Suprapubic skin (tissue), 4 donors: ENCODE data around the gene TBKBP1. TPM values are rescaled to one million over a fixed set of nuclear protein-coding genes. Genes with fewer than 3 reads are reported as not detected.

Experiments used
- DNase-seq, 2 donors: peaks; one replicate each; pipeline ENCODE4 v3.0.0-alpha.2; 2019; ENCODE audit warnings: low spot score in 2 of 2
- H3K27ac ChIP-seq: fragments of 200-600 bp; sonication (generic); one replicate; pipeline ENCODE4 v1.5.1; 2019
- H3K27me3 ChIP-seq: fragments of 200-600 bp; sonication (generic); one replicate; pipeline ENCODE4 v1.5.1; 2019
- H3K36me3 ChIP-seq: fragments of 200-600 bp; sonication (generic); one replicate; pipeline ENCODE4 v1.5.1; 2019
- H3K4me1 ChIP-seq: fragments of 200-600 bp; sonication (generic); one replicate; pipeline ENCODE4 v1.5.1; 2019
- H3K4me3 ChIP-seq: fragments of 200-600 bp; sonication (generic); one replicate; pipeline ENCODE4 v1.5.1; 2019; ENCODE audit warnings: mild to moderate bottlenecking
- H3K9me3 ChIP-seq: fragments of 200-600 bp; sonication (generic); one replicate; pipeline ENCODE4 v1.5.1; 2019
- CTCF ChIP-seq, 2 donors: fragments of 200-600 bp in 1 of 2; fragments of 450-650 bp in 1 of 2; sonication (generic) in 1 of 2; IDR thresholded peaks; one replicate each; pipeline ENCODE4 v1.5.1; 2016 to 2019; ENCODE audit warnings: antibody characterized with exemption in 2 of 2, mild to moderate bottlenecking in 1 of 2, moderate library complexity in 1 of 2
- EP300 ChIP-seq: sonication (generic); formaldehyde crosslinking; IDR thresholded peaks from one replicate; pipeline ENCODE4 v1.6.1; 2017; ENCODE audit warnings: antibody characterized with exemption
- POLR2A ChIP-seq, 2 donors: fragments of 450-650 bp; IDR thresholded peaks; one replicate each; pipeline ENCODE4 v1.6.1; 2017; ENCODE audit warnings: antibody characterized with exemption in 2 of 2, mild to moderate bottlenecking in 2 of 2, moderate library complexity in 2 of 2
- POLR2AphosphoS5 ChIP-seq, 3 donors: sonication (generic); formaldehyde crosslinking; IDR thresholded peaks; one replicate each; pipeline ENCODE4 v1.6.1; 2017; ENCODE audit warnings: antibody characterized with exemption in 3 of 3
- WGBS: methylation state at CpG from one replicate; pipeline ENCODE4 v1.1.5; 2018; 5-methylcytosine and 5-hydroxymethylcytosine counted together
- total RNA-seq, 4 donors: library from RNA; depleted of rRNA; stranded (reverse); fragments of >200 nt; gene quantifications; one replicate each; pipeline ENCODE4 v1.1.0, GENCODE V29; 2016

Gene TBKBP1
- total RNA-seq, 4 donors from 2014 or later: 4.9 to 10.5 (median 8.4) TPM

- Histone ChIP-seq H3K4me3 (no peak overlapping the region), H3K27me3 (no peaks in the 10 kb centered on the region), H3K9me3 (no peaks in the 10 kb centered on the region), H3K4me1 (peaks cover 17% of the 10 kb centered on the region), H3K36me3 (peaks cover 18% of the 10 kb centered on the region), H3K27ac (no peak overlapping the region)
- 71% methylated on average over 11 of the region's 14 CpGs for WGBS
- DNase-seq: no peak
- TF ChIP-seq CTCF (IDR thresholded peaks at IDR 0.05) (no peak), POLR2AphosphoS5 (IDR thresholded peaks at IDR 0.05) (no peak), EP300 (no peak), POLR2A (IDR thresholded peaks at IDR 0.05) (no peak)
These were observed 10.2 kb downstream of the TBKBP1 start for GRCh38 chr17:47704116-47704515.

DNA sequence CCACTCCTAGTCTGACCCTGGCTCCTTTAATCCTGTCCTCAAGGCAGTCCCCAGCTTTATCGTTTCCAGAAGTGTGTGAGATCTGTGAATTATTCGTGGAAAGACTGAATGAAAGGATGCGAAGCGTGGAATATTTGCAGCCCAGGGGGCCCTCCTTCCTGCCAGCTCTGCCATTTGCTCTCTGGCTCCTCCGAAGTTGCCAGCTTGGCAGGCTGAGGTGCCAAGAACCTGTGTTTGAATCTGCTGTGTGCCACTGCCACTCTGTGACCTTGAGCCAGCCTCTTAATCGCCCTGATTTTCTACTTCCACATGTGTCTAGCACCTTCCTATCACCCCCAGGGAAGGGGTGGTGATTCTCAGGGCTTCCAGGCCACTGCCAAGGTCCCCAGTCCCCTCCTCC, 10.8 kb downstream of the TBKBP1 start:
- H3K27ac ChIP-seq: no peak overlapping the region
- TF ChIP-seq CTCF (IDR thresholded peaks at IDR 0.05): no peak
- no peak for TF ChIP-seq EP300
- no peak for TF ChIP-seq POLR2A (IDR thresholded peaks at IDR 0.05)
- TF ChIP-seq POLR2AphosphoS5 (IDR thresholded peaks at IDR 0.05): no peak
- H3K27me3 ChIP-seq: no peaks in the 10 kb centered on the region
- WGBS: 74% methylated on average over 6 of the region's 6 CpGs
- no peak for DNase-seq
- no peak overlapping the region for H3K4me3 ChIP-seq
- no peaks in the 10 kb centered on the region for H3K9me3 ChIP-seq
- peaks cover 17% of the 10 kb centered on the region for H3K4me1 ChIP-seq
- H3K36me3 ChIP-seq: peaks cover 18% of the 10 kb centered on the region

- Histone ChIP-seq H3K4me3 (no peak overlapping the region), H3K4me1 (peaks cover 17% of the 10 kb centered on the region), H3K9me3 (no peaks in the 10 kb centered on the region), H3K27ac (no peak overlapping the region), H3K27me3 (no peaks in the 10 kb centered on the region), H3K36me3 (peaks cover 19% of the 10 kb centered on the region)
- TF ChIP-seq POLR2AphosphoS5 (IDR thresholded peaks at IDR 0.05) (no peak), CTCF (IDR thresholded peaks at IDR 0.05) (no peak), POLR2A (IDR thresholded peaks at IDR 0.05) (no peak), EP300 (no peak)
- WGBS: 69% methylated on average over 12 of the region's 12 CpGs
- no peak for DNase-seq
These were observed 11.9 kb downstream of the TBKBP1 start for GRCh38 chr17:47705536-47706530.

GRCh38 chr17:47707056-47707804, 13.3 kb downstream of the TBKBP1 start:
- Histone ChIP-seq H3K36me3 (peaks cover 21% of the 10 kb centered on the region), H3K4me1 (peaks cover 17% of the 10 kb centered on the region), H3K27me3 (no peaks in the 10 kb centered on the region), H3K4me3 (no peak overlapping the region), H3K9me3 (no peaks in the 10 kb centered on the region), H3K27ac (no peak overlapping the region)
- TF ChIP-seq EP300 (no peak), POLR2AphosphoS5 (IDR thresholded peaks at IDR 0.05) (no peak), CTCF (IDR thresholded peaks at IDR 0.05) (no peak), POLR2A (IDR thresholded peaks at IDR 0.05) (no peak)
- DNase-seq: no peak
- WGBS: 73% methylated on average over 4 of the region's 4 CpGs

GRCh38 chr17:47707884-47708283, 13.9 kb downstream of the TBKBP1 start:
- no peak overlapping the region for H3K27ac ChIP-seq
- H3K4me1 ChIP-seq: peaks cover 17% of the 10 kb centered on the region
- H3K27me3 ChIP-seq: no peaks in the 10 kb centered on the region
- peaks cover 21% of the 10 kb centered on the region for H3K36me3 ChIP-seq
- DNase-seq: no peak
- TF ChIP-seq POLR2AphosphoS5 (IDR thresholded peaks at IDR 0.05) (no peak), POLR2A (IDR thresholded peaks at IDR 0.05) (no peak), EP300 (no peak)
- H3K9me3 ChIP-seq: no peaks in the 10 kb centered on the region
- H3K4me3 ChIP-seq: no peak overlapping the region
- WGBS: 92% methylated on average over 3 of the region's 3 CpGs
